Measurements from ENCODE around the gene TBC1D22A.
"Not testable (repeated sequence)": the region's sequence is repeated elsewhere in the genome, so short reads cannot be mapped to it uniquely, and the experiment has no call there.

DNA sequence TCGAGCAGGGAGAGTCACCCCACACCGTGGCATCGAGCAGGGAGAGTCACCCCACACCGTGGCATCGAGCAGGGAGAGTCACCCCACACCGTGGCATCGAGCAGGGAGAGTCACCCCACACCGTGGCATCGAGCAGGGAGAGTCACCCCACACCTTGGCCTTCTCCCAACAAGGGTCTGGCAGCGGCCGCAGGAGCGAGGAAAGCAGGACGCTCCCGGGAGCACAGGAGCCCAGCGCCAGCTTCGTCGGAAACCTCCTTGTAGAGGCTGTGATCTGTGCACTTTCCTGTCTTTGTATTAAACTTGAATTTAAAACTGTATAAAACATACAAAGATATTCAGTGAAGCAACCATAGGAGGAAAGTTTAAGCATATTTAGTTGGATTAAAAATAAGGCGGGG lies 355.0 kb downstream of the TBC1D22A start:
- TF ChIP-seq CTCF (IDR thresholded peaks at IDR 0.05; ENCODE audit: poor library complexity); EZH2 (IDR thresholded peaks at IDR 0.05; ENCODE audit: borderline replicate concordance): not testable (repeated sequence)
